SU-DHL-6 (cell line): ENCODE data around the gene PPP1R13B.

Experiments used
- CTCF ChIP-seq: fragments of 200-600 bp; sonication (generic); IDR thresholded peaks from one replicate; pipeline ENCODE4 v1.5.1; 2017; ENCODE audit warnings: antibody characterized with exemption, mild to moderate bottlenecking, low read length, moderate library complexity; ENCODE audit not compliant: insufficient read depth, poor library complexity, severe bottlenecking
- EZH2phosphoT487 ChIP-seq: fragments of 200-600 bp; sonication (generic), shearing (Covaris generic); conservative IDR thresholded peaks from 2 replicates; pipeline ENCODE4 v1.6.1; 2018; ENCODE audit warnings: mild to moderate bottlenecking, antibody characterized with exemption, low read length, moderate library complexity, mixed read lengths

DNA sequence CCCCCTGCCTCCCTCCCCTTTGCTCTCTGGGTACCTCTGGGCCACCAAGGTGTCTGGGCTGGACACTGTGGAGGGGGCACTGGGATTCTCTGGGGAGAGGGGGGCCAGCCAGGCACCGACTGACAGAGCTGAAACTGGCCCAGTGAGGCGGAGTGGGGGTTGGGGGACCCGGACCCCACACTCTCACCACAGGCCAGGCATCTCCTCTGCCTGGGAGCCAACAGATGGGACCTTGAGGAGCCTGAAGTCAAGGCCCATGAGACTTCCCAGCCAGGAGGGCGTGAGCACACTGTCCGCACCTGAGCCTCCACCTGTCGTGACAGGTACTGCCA is 39.8 kb upstream of the PPP1R13B start:
- TF ChIP-seq EZH2phosphoT487: no peak
- no peak for TF ChIP-seq CTCF
